Astrocyte (in vitro differentiated cells and primary cell): Measurements from ENCODE around the gene SMPD3. TPM values are rescaled to one million over a fixed set of nuclear protein-coding genes. Genes with fewer than 3 reads are reported as not detected.

ENCODE experiments used
- DNase-seq: peaks from one replicate; pipeline ENCODE4 v3.0.0-alpha.2; 2010; ENCODE audit warnings: low read depth
- FAIRE-seq: peaks from 2 replicates; lab custom pipeline; 2011; peaks lifted over from hg19 to GRCh38; lab: Jason Lieb, UNC
- H2AFZ ChIP-seq: 2 replicates; pipeline ENCODE4 v1.6.0; 2012; ENCODE audit warnings: low read depth, low read length, inconsistent platforms
- H3K27ac ChIP-seq: 2 replicates; pipeline ENCODE4 v1.5.1; 2011; ENCODE audit warnings: low read depth, low read length, inconsistent platforms
- H3K27me3 ChIP-seq: 2 replicates; pipeline ENCODE4 v1.6.0; 2011; ENCODE audit warnings: low read length, inconsistent platforms; ENCODE audit not compliant: insufficient read depth
- H3K36me3 ChIP-seq: 2 replicates; pipeline ENCODE4 v1.5.1; 2011; ENCODE audit warnings: low read length, inconsistent platforms; ENCODE audit not compliant: insufficient read depth
- H3K4me1 ChIP-seq: 2 replicates; pipeline ENCODE4 v1.5.1; 2011; ENCODE audit warnings: low read length, inconsistent platforms; ENCODE audit not compliant: insufficient read depth
- H3K4me2 ChIP-seq: 2 replicates; pipeline ENCODE4 v1.6.0; 2012; ENCODE audit warnings: low read length, inconsistent platforms
- H3K4me3 ChIP-seq: 2 replicates; pipeline ENCODE4 v1.5.1; 2011; ENCODE audit warnings: low read depth, mild to moderate bottlenecking, low read length, inconsistent platforms; ENCODE audit not compliant: insufficient read depth
- H3K79me2 ChIP-seq: 2 replicates; pipeline ENCODE4 v1.6.0; 2012; ENCODE audit warnings: mild to moderate bottlenecking, low read length, inconsistent platforms; ENCODE audit not compliant: insufficient read depth
- H3K9ac ChIP-seq: 2 replicates; pipeline ENCODE4 v1.6.0; 2012; ENCODE audit warnings: mild to moderate bottlenecking, low read length, inconsistent platforms
- H3K9me3 ChIP-seq: 2 replicates; pipeline ENCODE4 v1.5.1; 2012; ENCODE audit warnings: low read depth, mild to moderate bottlenecking, low read length, inconsistent platforms; ENCODE audit not compliant: insufficient read depth
- H4K20me1 ChIP-seq: 2 replicates; pipeline ENCODE4 v1.6.0; 2012; ENCODE audit warnings: low read length, inconsistent platforms; ENCODE audit not compliant: insufficient read depth
- H3K27ac Mint-ChIP-seq: one replicate; pipeline ENCODE4 v1.8.0; 2021; ENCODE audit warnings: mild to moderate bottlenecking, mixed read lengths; ENCODE audit not compliant: unreplicated experiment
- H3K27me3 Mint-ChIP-seq: one replicate; pipeline ENCODE4 v1.8.0; 2021; ENCODE audit warnings: low read depth, mixed read lengths; ENCODE audit not compliant: unreplicated experiment
- H3K36me3 Mint-ChIP-seq: one replicate; pipeline ENCODE4 v1.8.0; 2021; ENCODE audit warnings: low read depth, mixed read lengths; ENCODE audit not compliant: unreplicated experiment
- H3K4me1 Mint-ChIP-seq: one replicate; pipeline ENCODE4 v1.8.0; 2021; ENCODE audit warnings: low read depth, mixed read lengths; ENCODE audit not compliant: unreplicated experiment
- H3K4me3 Mint-ChIP-seq: one replicate; pipeline ENCODE4 v1.8.0; 2021; ENCODE audit warnings: mild to moderate bottlenecking, moderate library complexity, mixed read lengths; ENCODE audit not compliant: unreplicated experiment
- H3K9me3 Mint-ChIP-seq: one replicate; pipeline ENCODE4 v1.8.0; 2021; ENCODE audit warnings: mild to moderate bottlenecking, mixed read lengths; ENCODE audit not compliant: unreplicated experiment
- CTCF ChIP-seq: IDR thresholded peaks from 2 replicates; pipeline ENCODE4 v1.5.1; 2011; ENCODE audit warnings: low read depth, mild to moderate bottlenecking, inconsistent platforms, low read length, moderate library complexity; ENCODE audit not compliant: insufficient read depth
- EZH2 ChIP-seq: IDR thresholded peaks from 2 replicates; pipeline ENCODE4 v1.6.1; 2012; ENCODE audit warnings: mild to moderate bottlenecking, low read length, inconsistent platforms; ENCODE audit not compliant: insufficient read depth
- total RNA-seq: library from RNA; stranded (reverse); gene quantifications from 2 replicates; pipeline ENCODE4 v1.2.1, GENCODE V29; 2021

The SMPD3 gene
- total RNA-seq, 1 donor from 2014 or later, result 0.25 TPM

- Histone ChIP-seq H3K27ac (no peak overlapping the region), H3K4me2 (no peak overlapping the region), H3K27me3 (no peaks in the 10 kb centered on the region), H4K20me1 (peaks cover 7% of the 10 kb centered on the region), H2AFZ (no peak overlapping the region), H3K4me1 (no peaks in the 10 kb centered on the region), H3K4me3 (no peak overlapping the region), H3K9ac (no peak overlapping the region), H3K9me3 (peaks cover 3% of the 10 kb centered on the region), H3K79me2 (no peaks in the 10 kb centered on the region), H3K36me3 (peaks cover 42% of the 10 kb centered on the region)
- H3K4me3 Mint-ChIP-seq, result no peak overlapping the region
- DNase-seq (no peak), FAIRE-seq (no peak)
- H3K27me3 Mint-ChIP-seq, result no peaks in the 10 kb centered on the region
- no peaks in the 10 kb centered on the region for H3K9me3 Mint-ChIP-seq
- H3K4me1 Mint-ChIP-seq, result peaks cover 11% of the 10 kb centered on the region
- peaks cover 25% of the 10 kb centered on the region for H3K36me3 Mint-ChIP-seq
- no peak overlapping the region for H3K27ac Mint-ChIP-seq
- no peak for TF ChIP-seq CTCF
- no peak for TF ChIP-seq EZH2
Observed at GRCh38 chr16:68344252-68344651, 104.1 kb downstream of the SMPD3 start.

- DNase-seq (no peak), FAIRE-seq (no peak)
- peaks cover 38% of the 10 kb centered on the region for H3K36me3 ChIP-seq
Observed at GRCh38 chr16:68343137-68343536, 105.2 kb downstream of the SMPD3 start.

More at GRCh38 chr16:68343137-68343536, 105.2 kb downstream of the SMPD3 start:
- Histone ChIP-seq H3K27ac (no peak overlapping the region), H4K20me1 (peaks cover 7% of the 10 kb centered on the region), H3K9me3 (peaks cover 3% of the 10 kb centered on the region), H3K4me2 (no peak overlapping the region), H2AFZ (no peak overlapping the region), H3K9ac (no peak overlapping the region), H3K79me2 (no peaks in the 10 kb centered on the region), H3K27me3 (no peaks in the 10 kb centered on the region), H3K4me3 (no peak overlapping the region), H3K4me1 (no peaks in the 10 kb centered on the region)
- H3K27ac Mint-ChIP-seq, result no peak overlapping the region
- H3K4me3 Mint-ChIP-seq, result no peak overlapping the region
- peaks cover 23% of the 10 kb centered on the region for H3K36me3 Mint-ChIP-seq
- TF ChIP-seq EZH2 (no peak), CTCF (no peak)
- H3K4me1 Mint-ChIP-seq, result peaks cover 11% of the 10 kb centered on the region
- H3K27me3 Mint-ChIP-seq, result no peaks in the 10 kb centered on the region
- H3K9me3 Mint-ChIP-seq, result no peaks in the 10 kb centered on the region
